Measurements from ENCODE around the gene PPP1R9A.

PPP1R9A gene

DNA sequence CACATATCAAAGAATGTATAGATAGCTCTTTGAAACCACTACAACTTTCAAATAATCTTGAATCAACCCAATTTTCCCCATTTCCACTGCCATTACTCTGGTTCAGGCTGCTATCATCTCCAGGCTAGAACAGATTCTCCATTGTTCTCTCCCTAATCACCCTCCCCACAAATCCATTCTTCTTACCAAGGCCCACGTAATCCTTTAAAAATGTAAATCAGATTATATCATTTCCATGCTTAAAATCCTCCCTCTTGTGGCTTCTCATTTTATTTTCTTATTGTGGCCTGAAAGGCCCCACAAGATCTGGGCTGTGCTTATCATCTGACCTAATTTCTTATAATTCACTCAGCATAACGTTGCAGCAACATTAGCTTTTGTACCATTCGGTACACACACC, 420.0 kb downstream of the PPP1R9A start:
- no peaks in the 10 kb centered on the region for H3K36me3 ChIP-seq (ENCODE audit: control insufficient read depth, insufficient read depth, low read length)

DNA sequence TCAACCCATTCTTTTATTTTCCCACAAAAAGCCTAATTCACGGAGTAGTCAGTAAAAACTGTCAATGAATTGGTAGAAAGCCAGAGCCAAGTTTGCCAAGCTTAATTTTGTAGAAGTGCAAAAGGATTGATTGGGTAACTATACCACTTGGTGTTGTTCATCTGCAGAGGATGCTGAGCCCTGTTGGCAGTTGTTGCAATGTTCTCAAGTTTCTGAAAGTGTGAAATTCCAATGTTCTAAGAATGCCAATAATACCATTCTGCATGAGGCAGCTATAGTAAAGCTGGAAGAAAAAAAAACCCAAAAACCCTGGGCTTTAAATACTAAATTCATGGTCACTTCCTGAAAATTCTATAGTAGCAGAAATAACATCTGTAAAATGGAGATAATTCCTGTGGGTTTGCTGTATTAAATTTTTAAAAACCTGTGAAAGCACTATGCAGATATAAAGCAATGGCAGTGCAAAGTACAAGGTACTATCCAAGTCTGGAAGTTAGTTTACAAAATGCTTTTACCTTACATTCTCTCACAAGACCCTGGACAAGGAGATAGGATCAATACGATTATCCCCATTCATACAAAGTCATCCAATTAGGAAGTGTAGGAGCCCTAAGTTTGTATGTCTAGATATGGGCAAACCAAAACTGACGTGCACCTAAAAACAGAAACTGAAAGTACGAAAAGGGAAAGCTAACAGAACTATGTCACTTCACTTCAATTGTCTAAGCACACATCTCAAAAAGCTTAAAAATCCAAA, 423.0 kb downstream of the PPP1R9A start:
- Histone ChIP-seq H3K27ac (ENCODE audit: insufficient read depth, low read length, poor library complexity, severe bottlenecking) (no peak overlapping the region), H3K4me1 (ENCODE audit: control insufficient read depth, insufficient read depth, low read length, poor library complexity, severe bottlenecking) (no peaks in the 10 kb centered on the region), H3K36me3 (ENCODE audit: control insufficient read depth, insufficient read depth, low read length) (no peaks in the 10 kb centered on the region), H3K4me3 (ENCODE audit: insufficient read depth, low read depth, low read length, poor library complexity, severe bottlenecking) (peak overlapping the region; percentile 52), H3K9me3 (ENCODE audit: control insufficient read depth, low read length) (no peaks in the 10 kb centered on the region), H3K27me3 (replicated peaks; ENCODE audit: control insufficient read depth, insufficient read depth, low read length, poor library complexity, severe bottlenecking) (no peaks in the 10 kb centered on the region)
- DNase-seq = no peak

More for the DNA sequence above, 420.0 kb downstream of the PPP1R9A start:
- H3K4me1 ChIP-seq (ENCODE audit: control insufficient read depth, insufficient read depth, low read length, poor library complexity, severe bottlenecking) = no peaks in the 10 kb centered on the region
- no peak overlapping the region for H3K27ac ChIP-seq (ENCODE audit: insufficient read depth, low read length, poor library complexity, severe bottlenecking)
- no peaks in the 10 kb centered on the region for H3K27me3 ChIP-seq (replicated peaks; ENCODE audit: control insufficient read depth, insufficient read depth, low read length, poor library complexity, severe bottlenecking)
- no peak overlapping the region for H3K4me3 ChIP-seq (ENCODE audit: insufficient read depth, low read depth, low read length, poor library complexity, severe bottlenecking)
- H3K9me3 ChIP-seq (ENCODE audit: control insufficient read depth, low read length) = no peaks in the 10 kb centered on the region
- no peak for DNase-seq

DNA sequence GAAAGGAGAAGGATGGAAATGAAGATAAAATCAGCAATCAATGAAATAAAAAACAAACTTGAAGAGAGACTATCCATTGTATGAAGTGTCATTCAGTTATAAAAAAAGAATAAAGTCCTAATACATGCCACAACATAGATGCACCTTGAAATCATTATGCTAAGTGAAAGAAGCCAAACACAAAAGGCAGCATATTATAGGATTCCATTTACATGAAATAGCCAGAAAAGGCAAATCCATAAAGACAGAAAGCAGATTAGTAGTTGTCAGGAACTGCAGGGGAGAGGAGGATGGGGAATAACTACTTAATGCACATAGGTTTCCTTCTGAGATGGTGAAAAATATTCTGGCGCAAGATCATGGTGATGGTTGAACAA, 423.6 kb downstream of the PPP1R9A start:
- H3K4me1 ChIP-seq (ENCODE audit: control insufficient read depth, insufficient read depth, low read length, poor library complexity, severe bottlenecking) = no peaks in the 10 kb centered on the region
- no peaks in the 10 kb centered on the region for H3K27me3 ChIP-seq (replicated peaks; ENCODE audit: control insufficient read depth, insufficient read depth, low read length, poor library complexity, severe bottlenecking)
- H3K27ac ChIP-seq (ENCODE audit: insufficient read depth, low read length, poor library complexity, severe bottlenecking) = no peak overlapping the region
- DNase-seq = no peak
- H3K36me3 ChIP-seq (ENCODE audit: control insufficient read depth, insufficient read depth, low read length) = no peaks in the 10 kb centered on the region
- H3K9me3 ChIP-seq (ENCODE audit: control insufficient read depth, low read length) = no peaks in the 10 kb centered on the region
- H3K4me3 ChIP-seq (ENCODE audit: insufficient read depth, low read depth, low read length, poor library complexity, severe bottlenecking) = peak overlapping the region; percentile 52

DNA sequence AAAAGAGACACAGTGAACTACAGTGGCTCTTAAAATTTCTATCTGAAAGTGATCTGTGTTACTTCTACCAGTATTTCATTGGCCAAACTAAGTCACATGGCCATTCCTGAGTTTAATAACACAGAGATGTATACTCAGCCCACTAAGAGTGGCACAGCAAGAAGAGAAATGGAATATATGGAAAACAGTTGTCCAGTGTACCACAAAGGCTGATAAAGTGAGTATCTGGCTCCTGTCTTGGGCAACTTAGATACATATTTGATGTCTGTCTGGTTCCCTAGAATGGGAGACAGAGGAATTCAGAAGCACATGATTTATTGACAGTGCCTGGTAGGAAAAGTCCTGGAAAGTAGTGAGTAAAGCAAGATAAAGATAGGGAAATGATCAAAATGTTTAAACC, 427.1 kb downstream of the PPP1R9A start:
- Histone ChIP-seq H3K27ac (ENCODE audit: insufficient read depth, low read length, poor library complexity, severe bottlenecking) (no peak overlapping the region), H3K4me3 (ENCODE audit: insufficient read depth, low read depth, low read length, poor library complexity, severe bottlenecking) (no peak overlapping the region), H3K36me3 (ENCODE audit: control insufficient read depth, insufficient read depth, low read length) (no peaks in the 10 kb centered on the region), H3K27me3 (replicated peaks; ENCODE audit: control insufficient read depth, insufficient read depth, low read length, poor library complexity, severe bottlenecking) (no peaks in the 10 kb centered on the region), H3K9me3 (ENCODE audit: control insufficient read depth, low read length) (no peaks in the 10 kb centered on the region), H3K4me1 (ENCODE audit: control insufficient read depth, insufficient read depth, low read length, poor library complexity, severe bottlenecking) (no peaks in the 10 kb centered on the region)
- no peak for DNase-seq

DNA sequence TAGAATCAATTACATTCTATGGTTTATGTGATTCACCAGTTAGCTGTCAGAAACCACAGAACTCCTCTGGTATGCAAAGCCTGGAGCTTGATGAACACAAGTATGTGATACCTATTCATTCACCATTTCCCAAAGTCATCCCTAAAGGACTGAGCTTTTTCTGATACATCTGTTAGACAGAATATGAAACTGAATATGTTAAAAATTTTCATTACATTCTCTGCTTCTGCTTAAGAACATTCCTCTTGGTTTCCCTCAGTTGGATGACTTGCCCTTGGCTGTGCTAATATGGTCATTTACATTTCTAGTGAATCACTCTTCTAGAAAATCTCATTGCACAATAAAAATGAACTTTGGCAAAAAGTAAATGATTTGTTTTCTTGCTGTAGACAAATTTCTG, 427.7 kb downstream of the PPP1R9A start:
- H3K27ac ChIP-seq (ENCODE audit: insufficient read depth, low read length, poor library complexity, severe bottlenecking) = no peak overlapping the region
- no peaks in the 10 kb centered on the region for H3K27me3 ChIP-seq (replicated peaks; ENCODE audit: control insufficient read depth, insufficient read depth, low read length, poor library complexity, severe bottlenecking)
- no peaks in the 10 kb centered on the region for H3K36me3 ChIP-seq (ENCODE audit: control insufficient read depth, insufficient read depth, low read length)
- no peak for DNase-seq
- H3K9me3 ChIP-seq (ENCODE audit: control insufficient read depth, low read length) = no peaks in the 10 kb centered on the region
- H3K4me1 ChIP-seq (ENCODE audit: control insufficient read depth, insufficient read depth, low read length, poor library complexity, severe bottlenecking) = no peaks in the 10 kb centered on the region
- no peak overlapping the region for H3K4me3 ChIP-seq (ENCODE audit: insufficient read depth, low read depth, low read length, poor library complexity, severe bottlenecking)

DNA sequence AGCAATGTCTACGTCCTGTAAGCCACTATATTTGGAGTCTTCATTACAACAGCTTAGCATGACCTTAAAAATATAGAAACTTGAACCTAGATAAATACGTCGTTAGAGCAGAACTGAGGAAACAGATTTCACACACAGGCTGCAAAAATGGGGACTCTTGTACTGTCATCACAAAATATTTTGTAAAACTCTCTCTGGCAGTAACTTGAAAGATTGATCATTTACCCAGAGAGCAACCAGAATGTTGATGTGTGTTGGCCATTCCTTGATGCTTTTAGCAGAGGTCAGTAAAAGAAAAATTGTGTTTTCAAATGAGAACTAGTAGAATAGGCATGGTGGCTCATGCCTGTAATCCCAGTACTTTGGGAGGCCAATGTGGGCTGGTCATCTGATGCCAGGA, 431.4 kb downstream of the PPP1R9A start:
- DNase-seq = no peak
- Histone ChIP-seq H3K27me3 (replicated peaks; ENCODE audit: control insufficient read depth, insufficient read depth, low read length, poor library complexity, severe bottlenecking) (no peaks in the 10 kb centered on the region), H3K4me1 (ENCODE audit: control insufficient read depth, insufficient read depth, low read length, poor library complexity, severe bottlenecking) (no peaks in the 10 kb centered on the region), H3K4me3 (ENCODE audit: insufficient read depth, low read depth, low read length, poor library complexity, severe bottlenecking) (no peak overlapping the region), H3K27ac (ENCODE audit: insufficient read depth, low read length, poor library complexity, severe bottlenecking) (no peak overlapping the region), H3K9me3 (ENCODE audit: control insufficient read depth, low read length) (no peaks in the 10 kb centered on the region), H3K36me3 (ENCODE audit: control insufficient read depth, insufficient read depth, low read length) (no peaks in the 10 kb centered on the region)

DNA sequence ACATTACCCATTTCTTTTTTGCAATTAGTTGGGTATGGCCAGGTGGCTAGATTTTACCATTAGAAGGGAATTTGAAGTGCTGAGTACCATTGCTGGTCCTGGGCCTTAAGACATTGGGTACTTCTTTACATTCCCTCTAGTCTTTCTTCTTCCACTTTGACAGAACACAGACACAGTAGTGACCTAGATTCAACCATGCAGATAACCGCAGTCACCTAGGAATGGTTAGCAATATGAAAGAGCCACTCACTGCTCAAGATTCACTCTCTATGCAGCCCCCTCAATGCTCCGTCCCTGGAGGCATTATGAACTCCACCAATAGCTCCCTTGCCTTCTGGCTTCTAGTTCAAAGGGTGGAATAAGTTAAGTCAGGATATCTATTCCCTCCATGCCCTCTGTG, 433.1 kb downstream of the PPP1R9A start:
- Histone ChIP-seq H3K27ac (ENCODE audit: insufficient read depth, low read length, poor library complexity, severe bottlenecking) (no peak overlapping the region), H3K4me1 (ENCODE audit: control insufficient read depth, insufficient read depth, low read length, poor library complexity, severe bottlenecking) (no peaks in the 10 kb centered on the region), H3K9me3 (ENCODE audit: control insufficient read depth, low read length) (no peaks in the 10 kb centered on the region), H3K27me3 (replicated peaks; ENCODE audit: control insufficient read depth, insufficient read depth, low read length, poor library complexity, severe bottlenecking) (no peaks in the 10 kb centered on the region), H3K36me3 (ENCODE audit: control insufficient read depth, insufficient read depth, low read length) (no peaks in the 10 kb centered on the region), H3K4me3 (ENCODE audit: insufficient read depth, low read depth, low read length, poor library complexity, severe bottlenecking) (no peak overlapping the region)
- no peak for DNase-seq

DNA sequence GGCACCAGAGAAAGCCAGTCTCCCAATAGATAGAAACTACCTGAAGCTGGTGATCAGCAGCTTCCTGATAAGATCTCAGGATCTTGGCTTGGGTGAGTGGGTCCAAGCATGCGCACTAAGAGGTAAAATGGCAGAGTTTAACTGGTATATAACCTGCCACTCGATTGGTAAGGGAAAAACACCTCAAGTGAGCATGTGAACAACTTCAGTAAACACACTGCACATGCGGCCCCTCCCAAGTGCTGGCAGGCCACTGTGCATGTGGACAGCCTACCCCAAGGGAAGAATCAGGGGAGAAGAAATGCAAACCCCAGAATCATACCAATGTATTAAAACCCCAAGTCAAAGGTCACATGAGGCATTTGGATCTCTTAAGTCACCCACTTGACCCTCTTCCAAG, 434.6 kb downstream of the PPP1R9A start:
- Histone ChIP-seq H3K4me1 (ENCODE audit: control insufficient read depth, insufficient read depth, low read length, poor library complexity, severe bottlenecking) (no peaks in the 10 kb centered on the region), H3K36me3 (ENCODE audit: control insufficient read depth, insufficient read depth, low read length) (no peaks in the 10 kb centered on the region), H3K27ac (ENCODE audit: insufficient read depth, low read length, poor library complexity, severe bottlenecking) (no peak overlapping the region), H3K4me3 (ENCODE audit: insufficient read depth, low read depth, low read length, poor library complexity, severe bottlenecking) (no peak overlapping the region), H3K9me3 (ENCODE audit: control insufficient read depth, low read length) (no peaks in the 10 kb centered on the region), H3K27me3 (replicated peaks; ENCODE audit: control insufficient read depth, insufficient read depth, low read length, poor library complexity, severe bottlenecking) (no peaks in the 10 kb centered on the region)
- no peak for DNase-seq

DNA sequence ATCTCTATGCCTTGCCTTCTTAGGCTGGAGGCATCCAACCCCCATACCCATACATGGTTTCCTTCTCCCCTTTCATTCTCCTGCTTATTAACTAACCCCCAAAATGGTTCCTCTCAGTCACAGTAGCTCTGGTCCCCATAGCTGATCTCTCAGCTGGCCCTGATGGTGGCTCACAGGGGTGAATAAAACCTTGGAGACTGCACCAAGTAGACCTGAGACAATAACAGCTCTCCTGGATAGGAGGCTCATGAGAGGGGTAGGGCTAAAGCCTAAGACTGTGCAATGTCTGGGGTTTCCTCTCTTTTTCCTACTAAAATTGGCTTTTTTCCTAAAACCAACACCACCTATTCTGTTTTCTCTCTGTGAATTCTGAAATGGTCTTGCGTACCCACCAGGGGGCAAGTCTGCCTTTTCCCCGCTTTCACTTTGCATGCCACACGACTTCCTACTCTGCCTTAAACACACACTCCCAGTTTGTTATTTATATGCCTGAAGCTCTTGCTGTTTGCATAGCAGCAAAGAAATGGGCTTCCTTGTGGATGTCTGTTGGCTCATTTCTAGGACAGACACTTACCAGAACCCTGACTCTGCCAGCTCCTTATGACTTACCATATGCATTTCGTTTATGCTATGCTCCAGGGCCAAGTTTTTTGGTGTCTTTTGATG, 435.4 kb downstream of the PPP1R9A start:
- Histone ChIP-seq H3K27me3 (replicated peaks; ENCODE audit: control insufficient read depth, insufficient read depth, low read length, poor library complexity, severe bottlenecking) (no peaks in the 10 kb centered on the region), H3K4me3 (ENCODE audit: insufficient read depth, low read depth, low read length, poor library complexity, severe bottlenecking) (no peak overlapping the region), H3K9me3 (ENCODE audit: control insufficient read depth, low read length) (no peaks in the 10 kb centered on the region), H3K27ac (ENCODE audit: insufficient read depth, low read length, poor library complexity, severe bottlenecking) (no peak overlapping the region), H3K36me3 (ENCODE audit: control insufficient read depth, insufficient read depth, low read length) (no peaks in the 10 kb centered on the region), H3K4me1 (ENCODE audit: control insufficient read depth, insufficient read depth, low read length, poor library complexity, severe bottlenecking) (no peaks in the 10 kb centered on the region)
- no peak for DNase-seq

All from effector memory CD4-positive, alpha-beta T cell (primary cell).